Endodermal cell (in vitro differentiated cells): ENCODE results near the gene ATP8B4. TPM values are rescaled to one million over a fixed set of nuclear protein-coding genes. Genes with fewer than 3 reads are reported as not detected.

ENCODE experiments used
- DNase-seq: peaks from one replicate; pipeline ENCODE4 v3.0.0-alpha.2; 2017
- H3K27ac ChIP-seq: 2 replicates; pipeline ENCODE4 v1.5.1; 2013; ENCODE audit warnings: mild to moderate bottlenecking, low read depth, low read length, moderate library complexity
- H3K27me3 ChIP-seq: 2 replicates; pipeline ENCODE4 v1.6.1; 2013; ENCODE audit warnings: mild to moderate bottlenecking, low read length, moderate library complexity; ENCODE audit not compliant: insufficient read depth, control insufficient read depth, poor library complexity, severe bottlenecking
- H3K36me3 ChIP-seq: 2 replicates; pipeline ENCODE4 v1.7.0; 2013; ENCODE audit warnings: mild to moderate bottlenecking, low read length, moderate library complexity; ENCODE audit not compliant: control insufficient read depth, insufficient read depth
- H3K4me1 ChIP-seq: one replicate; pipeline ENCODE4 v1.7.0; 2013; ENCODE audit warnings: low read length; ENCODE audit not compliant: control insufficient read depth, insufficient read depth
- H3K4me3 ChIP-seq: 2 replicates; pipeline ENCODE4 v1.5.1; 2013; ENCODE audit warnings: mild to moderate bottlenecking, low read length, moderate library complexity
- H3K9ac ChIP-seq: 2 replicates; pipeline ENCODE4 v1.6.1; 2013; ENCODE audit warnings: mild to moderate bottlenecking, low read length, moderate library complexity; ENCODE audit not compliant: poor library complexity, severe bottlenecking; ENCODE audit errors: extremely low read depth
- H3K9me3 ChIP-seq: 2 replicates; pipeline ENCODE4 v1.6.1; 2013; ENCODE audit warnings: mild to moderate bottlenecking, low read length, moderate library complexity; ENCODE audit not compliant: control insufficient read depth
- H3K27ac Mint-ChIP-seq: 2 replicates; pipeline ENCODE4 v1.8.0; 2020; ENCODE audit warnings: mixed read lengths
- H3K27me3 Mint-ChIP-seq: 2 replicates; pipeline ENCODE4 v1.8.0; 2021; ENCODE audit warnings: mild to moderate bottlenecking, mixed read lengths; ENCODE audit not compliant: insufficient read depth
- H3K36me3 Mint-ChIP-seq: 2 replicates; pipeline ENCODE4 v1.8.0; 2020; ENCODE audit warnings: low read depth, mixed read lengths
- H3K4me1 Mint-ChIP-seq: 2 replicates; pipeline ENCODE4 v1.8.0; 2020; ENCODE audit warnings: mixed read lengths
- H3K4me3 Mint-ChIP-seq: 2 replicates; pipeline ENCODE4 v1.8.0; 2020; ENCODE audit warnings: mild to moderate bottlenecking, moderate library complexity, mixed read lengths
- H3K9me3 Mint-ChIP-seq: 2 replicates; pipeline ENCODE4 v1.8.0; 2020; ENCODE audit warnings: mild to moderate bottlenecking, mixed read lengths
- WGBS, 2 experiments: methylation state at CpG; one replicate each; pipeline versions ENCODE4 v1.1.5 to v1.1.7; 2013; ENCODE audit warnings: missing lambda C conversion rate in 2 of 2, mixed read lengths in 1 of 2; ENCODE audit not compliant: insufficient coverage in 1 of 2, insufficient read length in 1 of 2; 5-methylcytosine and 5-hydroxymethylcytosine counted together
- total RNA-seq, 2 donors: library from RNA; stranded (reverse); fragmentation: NEBNext Ultra II Directional in 1 of 2; extraction: Animal tissue kit (Norgen Biotek cat#: 25700) in 1 of 2; gene quantifications; 2 replicates in 1 of 2; 3 replicates in 1 of 2; pipeline ENCODE4 v1.2.1, GENCODE V29; 2021
- TF ChIP-seq, protein P1 (sequence below): fragments of 200-600 bp; sonication (generic); conservative IDR thresholded peaks from 2 replicates; pipeline ENCODE4 v1.5.0; 2021; ENCODE audit warnings: antibody characterized with exemption, mild to moderate bottlenecking

ATP8B4 gene
- total RNA-seq, 2 donors from 2014 or later = 0.64 to 0.95 TPM

DNA sequence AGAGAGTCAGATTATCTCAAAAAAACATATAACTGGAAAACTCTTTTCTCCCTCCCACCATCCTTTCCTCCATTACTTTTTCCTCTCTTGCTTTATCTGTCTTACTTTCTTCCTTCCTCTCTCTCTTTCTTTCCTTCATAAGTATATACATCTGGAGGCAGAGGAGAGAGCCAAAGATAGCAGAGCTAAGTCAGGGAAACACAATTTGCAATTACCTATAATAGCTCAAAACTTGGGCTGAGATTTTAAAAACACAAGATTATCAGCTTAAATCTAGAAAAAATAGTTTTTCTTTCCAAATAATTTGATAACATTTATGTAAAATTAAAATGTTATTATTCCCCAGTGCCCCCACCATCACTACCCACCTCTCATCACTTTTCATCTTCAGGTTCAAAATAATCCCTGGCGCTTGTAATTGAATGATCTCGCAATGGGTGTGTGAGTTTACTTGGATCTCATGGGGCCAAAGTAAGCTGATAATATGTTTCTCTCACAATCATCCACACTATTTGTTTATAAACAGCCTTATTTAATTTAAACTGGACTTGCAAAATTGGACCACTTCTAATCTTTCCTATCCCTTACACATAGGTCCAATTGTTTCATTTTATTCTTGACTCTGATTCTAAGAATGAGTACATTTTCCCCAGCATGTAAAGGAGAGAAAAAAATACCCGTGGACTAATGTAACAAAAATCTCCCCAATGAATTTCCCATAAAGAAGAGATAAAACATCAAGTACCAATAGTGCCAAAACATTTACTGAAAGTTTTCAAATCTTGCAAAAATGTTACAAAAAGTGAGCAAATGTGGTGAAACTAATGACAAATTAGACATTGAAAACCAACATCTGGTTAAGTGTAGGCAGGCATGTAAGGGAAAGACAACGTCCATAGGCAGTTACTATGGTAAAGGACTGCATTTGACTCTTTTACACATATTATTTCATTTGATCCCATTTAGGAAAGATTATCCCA lies 261.2 kb downstream of the ATP8B4 start:
- no peak overlapping the region for H3K9ac ChIP-seq
- no peaks in the 10 kb centered on the region for H3K27me3 Mint-ChIP-seq
- no peak overlapping the region for H3K4me3 ChIP-seq
- TF ChIP-seq, protein P1, sequence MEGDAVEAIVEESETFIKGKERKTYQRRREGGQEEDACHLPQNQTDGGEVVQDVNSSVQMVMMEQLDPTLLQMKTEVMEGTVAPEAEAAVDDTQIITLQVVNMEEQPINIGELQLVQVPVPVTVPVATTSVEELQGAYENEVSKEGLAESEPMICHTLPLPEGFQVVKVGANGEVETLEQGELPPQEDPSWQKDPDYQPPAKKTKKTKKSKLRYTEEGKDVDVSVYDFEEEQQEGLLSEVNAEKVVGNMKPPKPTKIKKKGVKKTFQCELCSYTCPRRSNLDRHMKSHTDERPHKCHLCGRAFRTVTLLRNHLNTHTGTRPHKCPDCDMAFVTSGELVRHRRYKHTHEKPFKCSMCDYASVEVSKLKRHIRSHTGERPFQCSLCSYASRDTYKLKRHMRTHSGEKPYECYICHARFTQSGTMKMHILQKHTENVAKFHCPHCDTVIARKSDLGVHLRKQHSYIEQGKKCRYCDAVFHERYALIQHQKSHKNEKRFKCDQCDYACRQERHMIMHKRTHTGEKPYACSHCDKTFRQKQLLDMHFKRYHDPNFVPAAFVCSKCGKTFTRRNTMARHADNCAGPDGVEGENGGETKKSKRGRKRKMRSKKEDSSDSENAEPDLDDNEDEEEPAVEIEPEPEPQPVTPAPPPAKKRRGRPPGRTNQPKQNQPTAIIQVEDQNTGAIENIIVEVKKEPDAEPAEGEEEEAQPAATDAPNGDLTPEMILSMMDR = no peak
- no peak overlapping the region for H3K27ac Mint-ChIP-seq
- peaks cover 11% of the 10 kb centered on the region for H3K9me3 ChIP-seq
- DNase-seq = no peak
- H3K4me1 ChIP-seq = no peaks in the 10 kb centered on the region
- no peaks in the 10 kb centered on the region for H3K9me3 Mint-ChIP-seq
- no peak overlapping the region for H3K27ac ChIP-seq
- no peaks in the 10 kb centered on the region for H3K36me3 Mint-ChIP-seq
- no peaks in the 10 kb centered on the region for H3K27me3 ChIP-seq
- 89% methylated on average over 1 of the region's 4 CpGs; no CpG with 5 or more reads in 1 of the 2 experiments for WGBS, 2 experiments
- no peaks in the 10 kb centered on the region for H3K36me3 ChIP-seq
- peaks cover 21% of the 10 kb centered on the region for H3K4me1 Mint-ChIP-seq
- H3K4me3 Mint-ChIP-seq = no peak overlapping the region

- H3K27me3 Mint-ChIP-seq = no peaks in the 10 kb centered on the region
- Histone ChIP-seq H3K27me3 (no peaks in the 10 kb centered on the region), H3K4me1 (no peaks in the 10 kb centered on the region), H3K36me3 (no peaks in the 10 kb centered on the region), H3K4me3 (no peak overlapping the region), H3K9me3 (no peaks in the 10 kb centered on the region), H3K27ac (no peak overlapping the region), H3K9ac (no peak overlapping the region)
- DNase-seq = no peak
- no peak overlapping the region for H3K27ac Mint-ChIP-seq
- H3K4me1 Mint-ChIP-seq = peaks cover 21% of the 10 kb centered on the region
- 71% methylated on average over 1 to 3 of the region's 4 CpGs for WGBS, 2 experiments
- no peaks in the 10 kb centered on the region for H3K36me3 Mint-ChIP-seq
- TF ChIP-seq, protein P1 = no peak
- no peak overlapping the region for H3K4me3 Mint-ChIP-seq
- H3K9me3 Mint-ChIP-seq = peaks cover 3% of the 10 kb centered on the region
Observed at GRCh38 chr15:49855917-49856637, 263.0 kb downstream of the ATP8B4 start.

DNA sequence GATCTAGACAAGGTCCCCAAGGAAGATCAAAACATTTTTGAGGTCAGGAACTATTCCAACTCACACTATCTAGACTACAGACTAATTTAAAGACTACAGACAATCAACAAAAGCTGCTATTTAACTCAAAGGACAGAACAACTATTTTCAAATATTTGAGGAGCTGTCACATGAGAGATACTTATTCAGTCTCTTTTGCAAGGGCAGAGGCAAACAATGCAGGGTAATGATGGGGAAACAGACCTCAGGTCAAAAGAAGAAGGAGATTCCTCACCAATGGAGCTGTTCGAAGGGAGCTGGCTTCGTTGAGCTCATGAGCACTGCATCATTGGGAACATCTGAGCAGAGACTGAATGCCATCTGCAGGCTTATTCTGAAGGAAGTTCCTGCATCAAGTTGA lies 266.3 kb downstream of the ATP8B4 start:
- Mint-ChIP-seq H3K4me1 (peaks cover 21% of the 10 kb centered on the region), H3K27ac (no peak overlapping the region), H3K27me3 (no peaks in the 10 kb centered on the region), H3K4me3 (no peak overlapping the region), H3K36me3 (no peaks in the 10 kb centered on the region), H3K9me3 (peaks cover 11% of the 10 kb centered on the region)
- DNase-seq = no peak
- H3K4me1 ChIP-seq = no peaks in the 10 kb centered on the region
- H3K27ac ChIP-seq = no peak overlapping the region
- H3K9me3 ChIP-seq = peaks cover 6% of the 10 kb centered on the region
- H3K27me3 ChIP-seq = no peaks in the 10 kb centered on the region
- no peaks in the 10 kb centered on the region for H3K36me3 ChIP-seq
- no peak overlapping the region for H3K4me3 ChIP-seq
- TF ChIP-seq, protein P1 = no peak
- WGBS, 2 experiments = 81 to 94% methylated on average over 2 of the region's 2 CpGs
- H3K9ac ChIP-seq = no peak overlapping the region
